HL-60/S4 treated with phorbol 12-myristate 13-acetate at 8.2 ng/mL for 4 days and 3 days (cell line): ENCODE results near the gene SLC38A10.

Experiments
- in situ Hi-C: fragments of 300-500 bp; cut with MboI; formaldehyde crosslinking; loops from 2 replicates; pipeline ENCODE4 v1.15.0; 2022; ENCODE audit warnings: low sequenced_read_pairs

The SLC38A10 gene

GRCh38 chr17:81295031-81295675 is at the start of gene SLC38A10:
SLC38A10 (minus strand) TSS chr17:81295307; CDS start chr17:81294921, 386 bp downstream.
- in situ Hi-C loops, result no loop called here

DNA sequence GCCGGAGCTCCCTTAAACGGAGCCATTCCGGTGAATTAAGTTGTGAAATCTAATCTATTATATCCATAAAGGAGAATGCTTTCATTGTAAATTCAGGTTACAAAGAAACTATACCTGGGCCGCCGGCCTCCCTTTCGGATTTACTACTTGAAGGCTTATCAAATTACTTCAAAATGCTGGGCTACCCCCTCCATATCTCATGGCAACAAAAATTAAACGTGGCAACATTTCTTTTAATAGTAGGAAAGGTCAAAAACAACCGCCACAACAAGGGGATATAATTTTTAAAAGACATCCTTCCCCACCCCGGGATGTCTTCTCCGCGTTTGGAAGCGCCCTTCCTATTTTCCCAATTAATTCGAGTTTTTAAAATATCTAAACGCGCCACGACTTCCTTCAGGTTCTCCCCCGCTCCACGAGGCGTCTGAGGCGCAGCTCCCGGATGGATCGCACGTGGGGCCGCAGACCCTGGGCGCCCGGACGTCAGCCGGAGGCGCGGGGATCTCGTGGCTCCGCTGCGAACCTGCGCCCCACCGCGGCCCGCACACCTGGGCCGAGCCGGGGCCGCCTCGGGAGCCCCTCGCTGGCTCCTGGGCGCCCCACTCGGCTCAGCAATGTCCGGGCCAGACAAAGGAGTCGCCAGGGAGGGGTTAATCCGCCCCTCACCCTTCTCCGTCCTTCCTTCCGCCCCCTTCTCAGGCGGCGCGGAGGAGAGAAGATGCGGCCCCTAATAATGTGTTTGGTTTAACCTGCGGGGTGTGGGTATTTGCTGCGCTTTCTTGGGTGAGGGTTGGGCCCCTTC is 47.4 kb upstream of the SLC38A10 start:
- in situ Hi-C loops, result no loop called here

DNA sequence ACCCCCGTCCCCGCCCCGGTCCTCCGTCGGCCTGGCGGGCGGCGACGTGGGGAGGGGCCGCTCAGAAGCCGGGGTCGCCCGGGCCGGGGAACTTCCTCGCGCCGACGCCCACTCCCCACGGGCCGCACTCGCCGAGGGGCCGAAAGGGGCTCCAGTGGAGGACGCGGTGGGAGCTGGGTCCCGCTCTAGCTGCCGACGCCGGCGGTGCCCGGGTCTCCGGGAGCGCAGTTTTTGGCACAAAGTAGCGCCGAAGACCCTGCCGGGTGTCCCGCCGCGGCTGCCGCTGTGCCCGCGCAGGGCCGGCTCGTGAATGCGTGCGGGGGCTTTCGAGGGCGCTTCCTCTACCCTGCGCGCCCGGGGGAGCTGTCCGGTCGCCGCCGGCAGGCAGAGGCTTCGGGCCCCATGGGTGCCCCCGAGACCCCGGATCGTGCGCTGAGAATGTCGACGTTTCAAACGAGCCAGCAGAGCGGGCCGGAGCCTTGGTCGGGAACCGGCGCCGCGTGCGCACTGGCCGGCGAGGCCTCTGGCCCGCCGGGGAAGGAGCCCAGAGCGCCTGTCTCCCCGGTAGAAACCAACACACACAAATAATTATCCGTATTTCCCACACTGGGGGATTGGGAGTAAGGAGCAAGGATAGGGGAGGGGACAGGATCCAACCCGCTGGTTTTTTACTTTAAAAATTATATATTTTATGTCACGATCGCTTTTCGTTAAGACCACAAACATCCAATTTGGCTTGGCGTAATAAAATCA is 46.6 kb upstream of the SLC38A10 start:
- in situ Hi-C loops, result no loop called here

GRCh38 chr17:81340607-81341515 is 45.8 kb upstream of the SLC38A10 start:
- in situ Hi-C loops, result no loop called here

GRCh38 chr17:81339534-81340296 is 44.6 kb upstream of the SLC38A10 start:
- in situ Hi-C loops, result no loop called here

GRCh38 chr17:81339191-81339533 is 44.1 kb upstream of the SLC38A10 start:
- in situ Hi-C loops, result no loop called here

GRCh38 chr17:81338274-81339190 is 43.4 kb upstream of the SLC38A10 start:
- in situ Hi-C loops, result no loop called here

DNA sequence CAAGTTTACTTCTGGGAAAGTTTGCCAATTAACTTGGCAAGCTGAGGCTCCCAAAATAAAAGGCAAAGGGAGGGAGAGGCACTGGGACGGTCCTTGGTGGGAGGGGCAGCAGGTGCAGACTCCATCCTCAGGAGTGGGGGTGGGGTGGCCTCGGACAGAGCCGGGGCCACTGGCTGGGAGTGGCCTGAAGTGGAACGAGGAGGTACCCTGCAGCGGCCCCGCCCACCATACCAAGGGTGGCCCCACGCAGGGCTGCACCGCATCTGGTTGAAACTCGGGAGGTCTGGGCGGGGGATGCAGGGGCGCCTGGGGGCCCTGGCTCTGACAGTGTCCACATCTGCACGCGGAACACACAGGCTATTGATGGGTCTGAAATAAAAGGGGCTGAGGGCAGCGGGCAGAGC is 42.4 kb upstream of the SLC38A10 start:
- in situ Hi-C loops, result no loop called here

DNA sequence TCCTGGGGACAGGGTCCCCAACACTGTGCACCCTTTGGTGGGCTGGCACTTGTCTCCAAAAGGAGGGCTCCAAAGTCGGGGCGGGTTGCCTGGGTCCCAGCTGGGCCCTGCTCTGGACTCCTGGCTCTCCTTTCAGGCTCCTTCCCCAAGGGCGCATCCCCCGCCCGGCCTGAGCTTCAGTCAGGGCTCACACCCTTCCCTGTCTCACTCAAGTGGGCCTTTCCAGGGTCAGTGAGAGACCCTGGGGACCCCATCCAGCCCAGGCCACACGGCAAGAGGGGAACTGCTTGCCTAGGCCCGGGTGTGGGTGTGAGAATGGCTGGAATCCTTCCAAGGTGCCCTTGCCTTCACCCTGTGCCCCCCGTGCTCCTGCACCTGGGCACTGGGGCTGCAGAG is 41.8 kb upstream of the SLC38A10 start:
- in situ Hi-C loops, result no loop called here

GRCh38 chr17:81336296-81336929 is 41.3 kb upstream of the SLC38A10 start:
- in situ Hi-C loops, result no loop called here

- in situ Hi-C loops, result no loop called here
Observed at GRCh38 chr17:81335773-81336157, 40.7 kb upstream of the SLC38A10 start.

DNA sequence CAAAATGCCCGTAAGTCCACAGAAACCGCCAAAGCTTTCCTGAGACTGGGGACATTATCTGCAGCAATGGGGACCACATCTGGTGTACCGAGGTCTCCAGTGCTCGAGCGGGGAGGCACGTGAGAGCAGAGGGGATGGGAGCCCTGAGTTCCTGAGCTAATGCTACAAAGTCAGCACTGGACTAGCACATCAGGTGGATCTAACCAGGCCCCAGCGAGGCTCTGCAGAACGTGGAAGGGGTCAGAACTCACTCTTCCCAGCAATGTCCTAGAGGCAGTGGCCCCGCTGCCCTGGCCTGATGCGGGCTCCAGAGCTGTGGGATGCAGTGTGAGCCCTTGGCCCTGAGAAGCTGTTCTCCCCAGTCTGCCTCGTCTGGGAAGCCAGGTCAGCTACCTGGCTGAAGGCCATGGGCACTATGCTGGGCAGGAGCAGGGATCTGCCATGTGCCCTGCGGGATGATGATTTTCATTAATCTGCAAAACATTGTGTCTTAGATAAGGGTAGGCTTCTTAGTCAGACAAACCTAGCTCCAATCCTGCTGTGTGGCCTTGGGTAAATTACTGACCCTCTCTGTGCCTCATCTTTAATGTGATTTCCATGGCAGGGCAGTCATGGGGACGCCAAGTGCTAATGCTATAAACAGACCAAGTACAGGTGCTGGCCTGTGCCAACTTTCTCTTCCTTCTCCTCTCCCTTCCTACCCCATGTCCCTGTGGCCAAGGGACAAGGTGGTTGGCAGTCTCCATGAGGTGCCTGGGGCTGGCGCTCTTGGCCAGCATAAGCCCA is 40.1 kb upstream of the SLC38A10 start:
- in situ Hi-C loops, result no loop called here

GRCh38 chr17:81334391-81334901 is 39.3 kb upstream of the SLC38A10 start:
- in situ Hi-C loops, result no loop called here

DNA sequence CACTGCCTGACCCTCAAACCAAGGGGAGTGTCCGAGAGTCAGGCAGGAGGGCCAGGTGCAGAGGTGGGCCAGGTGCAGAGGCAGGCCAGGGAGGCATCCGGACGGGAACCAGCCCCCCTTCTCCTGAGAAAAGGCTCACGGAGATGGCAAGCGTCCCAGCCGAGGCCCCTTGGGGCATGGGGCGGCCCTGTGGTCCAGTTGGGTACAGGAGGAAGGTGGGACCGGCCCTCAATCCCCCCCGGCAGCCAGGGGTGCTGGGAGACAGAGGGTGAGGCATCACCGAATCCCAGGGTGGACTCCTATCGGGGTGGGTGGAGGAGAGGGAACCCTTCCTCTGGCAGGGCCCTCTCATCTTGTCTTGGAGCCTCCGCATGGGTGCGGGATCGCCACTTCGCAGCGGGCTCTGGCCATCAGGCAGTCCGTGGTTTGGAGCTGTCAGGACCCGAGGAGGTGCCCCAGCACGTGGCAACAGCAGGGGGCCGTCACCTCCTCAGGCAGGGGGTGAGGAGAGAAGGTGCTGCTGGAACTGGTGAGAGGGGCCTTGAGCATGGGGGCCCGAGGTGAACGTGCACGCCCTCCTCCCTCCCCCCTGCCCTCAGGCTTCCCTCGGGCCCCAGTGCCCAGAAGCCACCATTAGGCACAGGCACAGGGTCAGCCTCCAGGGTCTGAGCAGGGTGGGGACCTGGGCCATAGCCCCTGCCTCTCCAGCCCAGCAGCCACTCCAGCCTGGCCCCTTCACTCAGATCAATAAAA is 38.7 kb upstream of the SLC38A10 start:
- in situ Hi-C loops, result no loop called here

DNA sequence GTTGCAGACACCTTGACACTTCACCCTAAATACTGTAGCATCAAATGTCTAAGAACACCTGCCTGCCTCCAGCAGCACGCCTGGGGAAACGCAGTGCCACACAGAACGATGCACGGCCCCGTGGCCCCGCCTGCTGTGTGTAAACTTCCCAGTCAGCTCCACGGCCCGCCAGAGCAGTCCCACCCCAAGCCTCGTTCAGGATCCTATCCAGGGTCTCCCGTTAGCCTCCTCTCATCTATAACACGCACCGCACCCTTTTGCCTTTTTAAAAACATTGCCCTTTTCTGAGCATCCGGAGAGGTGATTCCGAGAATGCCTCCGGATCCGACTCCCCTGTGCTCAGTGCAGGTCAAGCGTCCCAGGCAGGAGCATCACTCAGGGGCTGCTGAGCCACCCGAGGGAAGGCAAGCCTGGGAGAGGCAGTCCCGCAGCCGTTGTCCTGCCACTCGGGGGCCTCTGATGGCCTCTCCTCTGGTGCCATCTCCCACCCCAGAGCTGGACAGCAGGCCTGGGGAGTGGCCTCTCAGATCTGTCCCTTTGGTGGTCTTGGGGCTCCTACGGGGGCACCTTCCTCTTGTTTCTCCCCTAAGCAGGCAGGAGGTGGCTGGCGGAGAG is 37.9 kb upstream of the SLC38A10 start:
- in situ Hi-C loops, result no loop called here

GRCh38 chr17:81332118-81332834 is 37.2 kb upstream of the SLC38A10 start:
- in situ Hi-C loops, result no loop called here
